Measurements from ENCODE around the gene NFIA.

DNA sequence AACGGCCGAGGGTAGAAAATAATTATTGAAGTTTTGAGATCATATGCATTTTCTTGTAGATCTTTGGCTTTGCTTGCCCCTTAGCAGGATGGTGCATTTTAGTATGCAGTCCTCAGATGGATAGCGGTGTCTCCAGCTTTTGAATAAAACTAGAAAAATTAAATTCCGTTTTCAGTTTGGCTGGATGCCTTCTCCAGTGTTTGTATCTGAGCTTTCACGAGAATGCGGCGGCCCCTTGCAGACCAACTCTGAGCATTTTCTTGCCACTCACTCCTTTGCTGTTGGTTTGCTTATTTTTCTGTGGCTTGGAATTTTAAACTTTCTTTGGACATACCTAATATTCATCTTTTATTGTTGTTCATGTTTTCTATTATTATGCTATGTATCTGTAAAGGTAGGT, 192.6 kb downstream of the NFIA start:
- TF ChIP-seq, protein P1, sequence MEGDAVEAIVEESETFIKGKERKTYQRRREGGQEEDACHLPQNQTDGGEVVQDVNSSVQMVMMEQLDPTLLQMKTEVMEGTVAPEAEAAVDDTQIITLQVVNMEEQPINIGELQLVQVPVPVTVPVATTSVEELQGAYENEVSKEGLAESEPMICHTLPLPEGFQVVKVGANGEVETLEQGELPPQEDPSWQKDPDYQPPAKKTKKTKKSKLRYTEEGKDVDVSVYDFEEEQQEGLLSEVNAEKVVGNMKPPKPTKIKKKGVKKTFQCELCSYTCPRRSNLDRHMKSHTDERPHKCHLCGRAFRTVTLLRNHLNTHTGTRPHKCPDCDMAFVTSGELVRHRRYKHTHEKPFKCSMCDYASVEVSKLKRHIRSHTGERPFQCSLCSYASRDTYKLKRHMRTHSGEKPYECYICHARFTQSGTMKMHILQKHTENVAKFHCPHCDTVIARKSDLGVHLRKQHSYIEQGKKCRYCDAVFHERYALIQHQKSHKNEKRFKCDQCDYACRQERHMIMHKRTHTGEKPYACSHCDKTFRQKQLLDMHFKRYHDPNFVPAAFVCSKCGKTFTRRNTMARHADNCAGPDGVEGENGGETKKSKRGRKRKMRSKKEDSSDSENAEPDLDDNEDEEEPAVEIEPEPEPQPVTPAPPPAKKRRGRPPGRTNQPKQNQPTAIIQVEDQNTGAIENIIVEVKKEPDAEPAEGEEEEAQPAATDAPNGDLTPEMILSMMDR (IDR thresholded peaks at IDR 0.05): no peak
- TF ChIP-seq POLR2A (IDR thresholded peaks at IDR 0.05): no peak

All from Peyer's patch (tissue), 4 donors.